Activated T-cell treated with anti-CD3 and anti-CD28 coated beads, Interleukin-2, amount 50 U/mL, for 1 hour (primary cell): ENCODE data around the gene CLDND2.

Experiments
- DNase-seq: peaks from one replicate; pipeline ENCODE4 v3.0.0-alpha.2; 2020

The CLDND2 gene

DNA sequence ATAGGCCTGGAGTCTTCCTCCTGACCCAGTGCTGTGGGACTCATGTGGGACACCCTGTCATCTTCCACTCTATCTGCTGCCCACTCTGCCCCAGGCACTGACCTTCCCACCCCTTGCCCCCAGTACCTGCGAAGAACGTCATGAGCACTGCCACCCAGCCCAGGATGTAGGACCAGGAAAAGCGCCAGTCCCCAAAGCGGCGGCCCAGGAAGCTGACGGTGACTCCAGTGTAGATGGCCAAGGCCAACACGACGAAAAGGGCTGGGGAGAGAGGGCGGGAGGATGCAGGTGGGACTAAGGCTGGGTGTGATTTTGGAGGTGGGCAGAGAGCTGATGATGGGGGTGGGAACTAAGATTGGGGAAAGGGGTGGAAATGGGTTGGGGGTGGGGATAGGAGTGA lies 11.6 kb upstream of the CLDND2 start:
- no peak for DNase-seq

DNA sequence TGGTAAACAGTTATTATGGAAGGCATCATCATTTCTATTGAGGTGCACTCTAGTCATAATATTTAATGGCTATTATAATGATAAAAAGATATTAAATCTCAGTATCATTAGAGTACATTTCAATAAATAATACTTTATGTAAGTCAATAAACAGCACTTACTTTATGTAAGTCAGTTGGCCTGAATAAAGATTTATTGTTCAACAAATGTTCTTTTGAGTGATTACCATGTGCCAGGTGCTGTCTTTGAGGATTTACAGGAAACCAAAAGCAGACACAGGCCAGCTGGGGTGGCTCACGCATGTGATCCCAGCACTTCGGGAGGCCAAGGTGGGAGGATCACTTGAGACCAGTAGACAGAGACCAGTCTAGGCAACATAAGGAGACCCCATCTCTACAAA lies 8.6 kb upstream of the CLDND2 start:
- no peak for DNase-seq

GRCh38 chr19:51375504-51376221 lies 6.9 kb upstream of the CLDND2 start:
- no peak for DNase-seq

DNA sequence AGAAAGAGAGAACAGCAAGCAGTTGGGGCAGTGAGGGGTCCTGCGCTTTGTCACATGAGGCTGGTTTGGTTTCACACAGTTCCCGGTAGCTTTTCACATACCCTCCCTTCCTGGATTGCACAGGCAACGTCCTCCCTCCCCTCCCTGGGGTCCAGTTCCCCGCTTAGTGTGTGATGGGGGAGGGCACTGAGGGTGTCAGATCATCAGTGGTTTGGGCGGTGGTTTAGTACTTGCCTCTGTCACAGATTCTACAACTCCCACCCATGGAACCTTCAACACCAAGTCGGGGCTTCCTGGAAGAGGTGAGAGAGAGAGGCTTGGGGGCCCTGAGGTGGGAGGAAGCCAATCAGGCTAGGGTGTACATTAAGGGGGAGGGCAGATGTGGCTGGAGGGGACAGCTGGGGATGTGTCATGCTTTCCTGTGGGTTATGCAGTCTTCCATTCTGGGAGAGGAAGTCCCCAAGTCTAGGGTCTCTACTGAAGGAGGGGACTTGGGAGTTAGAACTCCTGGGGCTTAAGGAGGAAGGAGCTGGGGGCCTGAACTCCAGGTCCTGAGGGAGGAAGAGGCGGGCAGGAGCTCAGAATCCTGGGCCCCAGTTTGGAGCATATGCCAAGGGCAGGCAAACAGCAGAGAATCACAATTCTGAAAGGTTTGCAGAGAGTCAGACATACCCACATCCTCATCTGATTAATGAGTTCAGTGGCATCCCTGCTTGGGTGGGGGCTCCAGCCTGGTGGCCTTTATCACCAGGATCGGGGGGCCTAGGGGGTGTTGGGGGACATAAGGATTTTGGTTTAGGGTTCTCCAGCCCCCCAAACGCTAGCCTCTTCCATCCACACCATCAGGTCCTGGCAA lies 4.1 kb upstream of the CLDND2 start, which contains the start of gene NKG7:
NKG7 (minus strand) TSS at position 6 of the 856 bp plus-strand sequence. CDS start 119 bp downstream, outside the sequence.
- DNase-seq = peak; percentile 61

- no peak for DNase-seq
Measured at GRCh38 chr19:51372021-51372648, 3.3 kb upstream of the CLDND2 start.

DNA sequence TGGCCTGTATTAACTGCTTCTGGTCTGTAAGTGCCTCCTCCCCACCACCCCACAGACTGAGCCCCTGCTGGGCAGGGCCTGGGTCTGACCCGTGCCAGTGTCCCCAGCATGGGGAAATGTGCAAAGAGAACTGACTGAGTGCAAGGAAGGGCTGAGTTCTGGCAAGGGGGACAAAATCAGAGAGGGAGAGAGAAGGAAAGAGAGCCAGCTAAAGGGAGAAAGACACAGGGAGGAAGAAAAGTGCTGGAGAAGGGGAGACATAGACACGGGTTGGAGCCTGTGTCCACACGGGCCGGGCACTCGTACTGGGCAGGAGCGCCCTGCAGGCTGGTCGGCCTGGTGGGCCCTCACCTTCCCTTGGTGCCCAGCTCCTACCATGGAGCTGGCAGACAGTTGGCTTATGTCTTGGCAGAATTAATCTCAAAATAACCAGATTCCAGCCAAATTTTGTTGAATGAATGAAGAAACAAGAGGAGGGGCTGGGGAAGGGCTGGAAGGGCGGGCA lies 2.4 kb upstream of the CLDND2 start:
- no peak for DNase-seq

DNA sequence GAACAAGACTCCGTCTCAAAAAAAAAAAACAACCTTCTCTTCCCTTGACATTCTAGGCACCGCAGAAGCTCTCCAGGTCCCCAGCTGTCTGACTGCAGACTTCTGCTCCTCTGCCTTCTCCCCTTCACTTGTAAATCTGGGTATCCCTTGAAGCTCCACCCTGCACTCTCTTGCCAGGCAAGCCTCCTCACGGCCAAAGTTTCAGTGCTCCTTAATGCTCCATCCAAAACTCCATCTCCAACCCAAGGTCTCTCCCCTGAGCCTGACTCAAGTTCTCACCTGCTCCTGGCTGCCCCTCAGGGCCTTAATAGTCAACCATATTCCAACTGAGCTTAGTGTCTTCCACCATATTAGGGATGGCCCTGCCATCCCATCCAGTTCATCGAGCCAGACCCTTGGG lies 1.4 kb upstream of the CLDND2 start:
- no peak for DNase-seq

DNA sequence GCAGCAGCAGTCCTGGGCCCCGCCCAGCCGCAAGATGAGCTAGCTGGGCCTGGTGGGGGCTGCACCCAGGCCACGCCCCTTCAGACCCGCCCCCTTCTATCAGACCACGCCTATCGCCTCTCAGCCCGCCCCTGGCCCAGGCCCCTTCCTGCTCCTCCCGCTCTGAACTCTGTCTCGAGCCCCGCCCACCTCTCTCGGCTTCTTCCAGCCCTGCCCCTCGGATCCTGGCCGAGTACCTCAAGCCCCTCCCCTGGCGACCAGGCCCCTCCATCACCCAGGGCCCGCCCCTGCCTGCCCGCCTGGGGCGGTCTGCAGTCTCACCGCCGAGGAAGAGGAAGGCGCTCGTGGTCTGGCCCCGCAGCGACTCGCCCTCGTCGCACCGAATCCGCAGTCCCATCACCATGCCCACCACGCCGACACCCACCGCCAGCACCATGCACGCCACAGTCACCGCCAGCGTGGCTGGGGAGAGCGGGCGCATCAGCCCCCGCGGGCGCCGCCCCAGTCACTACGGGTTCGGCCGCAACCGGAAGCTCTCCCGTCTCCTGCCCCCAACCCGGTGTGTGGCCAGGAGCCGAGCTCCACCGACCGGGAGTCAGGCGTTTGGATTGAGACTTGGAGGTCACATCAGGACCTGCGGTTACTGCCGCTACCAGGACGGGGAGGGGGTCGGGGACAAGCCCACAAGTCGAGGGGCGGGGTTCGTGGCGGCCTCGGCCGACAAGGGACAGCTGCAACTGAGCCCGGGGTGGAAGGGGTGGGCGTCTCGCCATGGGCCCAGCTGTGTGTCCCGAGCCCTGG lies 1.0 kb downstream of the CLDND2 start:
- DNase-seq = peak; percentile 97

DNA sequence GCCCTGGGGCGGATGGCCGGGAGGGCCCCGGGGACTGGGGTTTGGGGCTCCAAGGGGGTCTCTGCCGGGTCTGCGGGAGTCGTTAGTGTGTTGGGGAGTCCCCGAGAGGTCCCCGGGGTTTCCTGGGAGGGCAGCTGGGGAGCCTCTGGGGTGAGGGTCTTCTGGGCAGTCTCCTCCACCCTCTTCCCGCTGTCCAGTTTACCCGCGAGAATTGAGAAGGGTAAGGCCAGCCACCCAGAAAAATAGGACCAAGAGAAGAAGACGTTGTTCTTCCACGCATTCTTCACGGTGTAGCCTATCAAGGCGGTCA lies 1.6 kb downstream of the CLDND2 start:
- DNase-seq = no peak

- peak; percentile 87 for DNase-seq
Measured at GRCh38 chr19:51366389-51367254, 2.2 kb downstream of the CLDND2 start.

DNA sequence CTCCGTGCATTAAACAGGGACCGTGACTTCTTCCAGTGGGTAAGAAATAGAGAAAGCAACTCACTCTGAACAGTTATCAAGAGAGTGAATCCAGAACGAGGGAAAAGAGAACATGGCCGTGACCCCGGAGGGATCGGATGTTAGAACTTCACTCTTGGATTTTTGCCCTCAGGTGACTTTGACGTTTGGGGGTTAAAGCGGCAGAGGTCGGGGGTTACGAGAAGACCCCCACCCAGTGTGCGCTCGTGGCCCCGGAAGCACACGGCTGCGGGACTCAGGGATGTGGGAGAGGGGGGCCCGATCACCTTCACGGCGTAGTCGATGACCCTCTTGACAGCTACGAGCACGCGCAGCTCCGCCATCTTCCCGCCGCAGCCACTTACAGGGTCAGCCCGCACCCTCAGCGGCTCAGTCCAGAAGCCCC lies 2.8 kb downstream of the CLDND2 start, which contains the start of gene ETFB:
ETFB (minus strand) TSS at position 424 of the 424 bp plus-strand sequence; CDS start at position 362, 62 bp downstream.
- DNase-seq = no peak

DNA sequence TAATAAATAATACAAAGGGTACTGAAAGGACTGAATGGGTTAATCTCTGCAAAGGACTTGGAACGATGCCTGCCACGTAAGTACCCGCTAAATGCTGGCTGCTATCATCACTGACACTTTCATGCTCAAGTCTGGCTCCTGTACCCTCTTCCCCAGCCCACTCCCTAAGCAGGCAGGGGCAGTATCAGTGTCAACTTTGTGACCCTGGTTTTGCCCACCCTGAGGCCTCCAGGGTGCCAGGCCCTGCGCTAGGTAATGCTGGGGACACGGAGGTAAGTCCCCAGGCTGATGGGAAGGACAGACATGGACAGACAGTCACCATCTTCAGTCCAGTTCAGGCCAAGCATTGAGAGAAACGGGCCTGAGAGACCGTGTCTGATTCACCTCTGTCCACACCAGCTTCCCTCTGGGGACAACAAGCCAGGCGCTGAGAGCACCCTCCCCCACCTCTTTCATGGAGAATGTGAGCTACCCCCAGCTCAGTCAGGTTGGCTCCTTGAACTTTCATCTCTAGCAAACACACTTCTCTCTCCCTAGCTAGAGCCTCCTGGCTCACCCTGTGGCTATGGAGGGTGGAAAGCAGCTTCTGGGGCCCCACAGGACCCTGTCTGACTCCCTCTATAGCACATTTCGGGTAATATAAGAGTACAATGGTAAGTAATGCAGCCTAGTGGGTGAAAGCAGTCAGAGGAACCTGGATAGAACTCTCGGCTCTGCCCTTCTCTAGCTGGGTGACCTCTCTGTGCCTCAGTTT lies 3.4 kb downstream of the CLDND2 start:
- peak; percentile 43 for DNase-seq

- DNase-seq = no peak
Measured at GRCh38 chr19:51364200-51365106, 4.3 kb downstream of the CLDND2 start.

GRCh38 chr19:51361239-51361638 lies 7.6 kb downstream of the CLDND2 start:
- no peak for DNase-seq

DNA sequence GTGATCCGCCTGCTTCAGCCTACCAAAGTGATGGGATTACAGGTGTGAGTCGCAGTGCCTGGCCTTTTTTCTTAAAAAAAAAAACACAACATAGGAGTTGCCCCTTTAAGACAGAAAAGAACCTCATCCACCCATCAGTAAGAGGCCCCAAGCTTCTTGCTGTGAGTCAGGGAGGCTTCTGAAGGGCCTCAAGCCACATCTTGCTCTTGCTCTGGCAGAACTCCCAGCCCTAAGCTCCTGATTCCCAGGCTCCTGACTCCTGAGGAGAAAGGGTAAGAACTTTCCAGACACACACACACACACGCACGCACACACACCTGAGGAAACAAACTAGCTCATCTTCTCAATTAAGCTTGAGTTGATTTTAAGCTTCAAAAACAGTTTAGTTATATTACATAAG lies 9.5 kb downstream of the CLDND2 start:
- no peak for DNase-seq

DNA sequence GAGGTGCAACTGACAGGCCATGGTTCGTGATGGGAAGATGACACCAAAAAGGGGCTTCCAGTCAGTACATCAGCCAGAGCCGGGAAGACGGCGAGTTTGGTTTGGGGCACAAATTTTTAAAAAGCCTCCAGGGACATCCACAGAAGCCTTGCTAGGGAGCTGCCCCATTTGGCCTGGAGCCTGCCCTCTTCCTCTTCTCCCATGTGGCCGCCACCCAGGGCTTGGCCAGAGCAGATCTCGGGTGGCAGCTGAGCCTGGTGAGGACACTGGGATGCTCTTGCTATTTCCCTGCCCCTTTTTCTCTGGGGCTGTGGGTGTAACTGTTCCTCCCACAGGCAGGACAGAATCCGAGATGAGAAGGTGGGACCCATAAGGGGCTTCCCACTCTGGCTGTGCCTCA lies 10.9 kb downstream of the CLDND2 start:
- DNase-seq = no peak

DNA sequence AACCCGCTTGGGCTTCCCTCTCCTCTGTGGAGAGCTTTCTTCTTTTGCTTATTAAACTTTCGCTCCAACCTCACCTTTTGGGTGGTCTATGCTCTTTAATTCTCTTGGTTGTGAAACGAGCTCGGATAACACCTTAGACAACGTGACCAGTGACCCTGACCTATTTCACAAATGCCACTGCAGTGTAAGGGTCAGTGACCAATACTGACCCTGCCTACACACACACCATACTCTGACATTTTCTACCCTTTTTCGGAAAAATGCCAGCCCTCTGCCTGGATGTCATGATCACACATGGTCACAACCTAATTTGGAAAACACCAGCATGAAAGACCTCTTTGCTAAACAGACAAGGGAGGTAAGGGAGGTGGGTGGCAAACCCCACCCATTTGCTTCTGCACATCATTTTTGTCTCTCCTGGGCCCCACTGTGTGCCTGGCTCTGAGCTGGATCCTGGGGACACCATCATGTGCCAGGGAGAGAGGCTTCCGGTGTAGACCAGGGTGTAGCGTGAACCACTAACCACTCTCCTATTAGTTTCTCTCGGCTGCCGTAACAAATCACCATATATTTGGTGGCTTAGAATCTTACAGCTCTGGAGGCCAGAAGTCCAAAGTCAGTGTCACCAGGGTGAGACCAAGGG lies 12.5 kb downstream of the CLDND2 start:
- DNase-seq = no peak

GRCh38 chr19:51354742-51355148 lies 14.1 kb downstream of the CLDND2 start:
- no peak for DNase-seq

- no peak for DNase-seq
Measured at GRCh38 chr19:51354103-51354741, 14.6 kb downstream of the CLDND2 start.
